Activated T-cell treated with anti-CD3 and anti-CD28 coated beads, Interleukin-2, amount 50 U/mL, for 4 hours (primary cell): Measurements from ENCODE around the gene RSF1. TPM values are rescaled to one million over a fixed set of nuclear protein-coding genes. Genes with fewer than 3 reads are reported as not detected.

Source experiments
- ATAC-seq, 2 donors: fragments of 200-7000 bp; cut with Tn5 transposase; one replicate each; pipeline ENCODE4 v1.10.0; 2021
- DNase-seq: peaks from one replicate; pipeline ENCODE4 v3.0.0-alpha.2; 2020
- H3K27me3 Mint-ChIP-seq: one replicate; pipeline ENCODE4 v1.8.0; 2021; ENCODE audit warnings: low read depth, mixed read lengths
- H3K36me3 Mint-ChIP-seq: one replicate; pipeline ENCODE4 v1.8.0; 2022; ENCODE audit warnings: mixed read lengths; ENCODE audit not compliant: insufficient read depth
- H3K4me1 Mint-ChIP-seq: one replicate; pipeline ENCODE4 v1.8.0; 2021; ENCODE audit warnings: low read depth, mixed read lengths
- H3K4me3 Mint-ChIP-seq: one replicate; pipeline ENCODE4 v1.8.0; 2021; ENCODE audit warnings: mild to moderate bottlenecking, moderate library complexity, mixed read lengths
- H3K9me3 Mint-ChIP-seq: one replicate; pipeline ENCODE4 v1.8.0; 2021; ENCODE audit warnings: mixed read lengths
- total RNA-seq, 3 donors: library from RNA; stranded (reverse); gene quantifications; one replicate each; pipeline ENCODE4 v1.2.1, GENCODE V29; 2021

The RSF1 gene
- total RNA-seq, 3 donors from 2014 or later = 37.2 to 46.4 (median 43.3) TPM

- ATAC-seq (no peak), DNase-seq (no peak)
- Mint-ChIP-seq H3K27me3 (no peaks in the 10 kb centered on the region), H3K36me3 (peaks cover 12% of the 10 kb centered on the region), H3K9me3 (no peaks in the 10 kb centered on the region), H3K4me1 (peaks cover 24% of the 10 kb centered on the region), H3K4me3 (no peak overlapping the region)
Measured at GRCh38 chr11:77705876-77706579, 114.5 kb downstream of the RSF1 start.

- ATAC-seq (peak; percentile 72 to 80), DNase-seq (no peak)
- H3K4me3 Mint-ChIP-seq = no peak overlapping the region
- peaks cover 14% of the 10 kb centered on the region for H3K36me3 Mint-ChIP-seq
- H3K9me3 Mint-ChIP-seq = no peaks in the 10 kb centered on the region
- no peaks in the 10 kb centered on the region for H3K27me3 Mint-ChIP-seq
- peaks cover 23% of the 10 kb centered on the region for H3K4me1 Mint-ChIP-seq
Measured at GRCh38 chr11:77705195-77705875, 115.2 kb downstream of the RSF1 start.

- DNase-seq = no peak
Measured at GRCh38 chr11:77704029-77704428, 116.5 kb downstream of the RSF1 start.

GRCh38 chr11:77699425-77699824 lies 121.1 kb downstream of the RSF1 start:
- H3K9me3 Mint-ChIP-seq = no peaks in the 10 kb centered on the region
- DNase-seq = no peak
- no peaks in the 10 kb centered on the region for H3K27me3 Mint-ChIP-seq
- H3K4me3 Mint-ChIP-seq = no peak overlapping the region
- ATAC-seq = no peak
- H3K36me3 Mint-ChIP-seq = peaks cover 15% of the 10 kb centered on the region
- H3K4me1 Mint-ChIP-seq = no peaks in the 10 kb centered on the region

More at GRCh38 chr11:77704029-77704428, 116.5 kb downstream of the RSF1 start:
- no peaks in the 10 kb centered on the region for H3K9me3 Mint-ChIP-seq
- H3K4me1 Mint-ChIP-seq = peaks cover 22% of the 10 kb centered on the region
- H3K4me3 Mint-ChIP-seq = no peak overlapping the region
- peaks cover 13% of the 10 kb centered on the region for H3K36me3 Mint-ChIP-seq
- no peak for ATAC-seq
- no peaks in the 10 kb centered on the region for H3K27me3 Mint-ChIP-seq

- DNase-seq (no peak), ATAC-seq (no peak)
- Mint-ChIP-seq H3K27me3 (no peaks in the 10 kb centered on the region), H3K36me3 (peaks cover 13% of the 10 kb centered on the region), H3K4me1 (no peaks in the 10 kb centered on the region), H3K9me3 (no peaks in the 10 kb centered on the region), H3K4me3 (no peak overlapping the region)
Measured at GRCh38 chr11:77698896-77699295, 121.6 kb downstream of the RSF1 start.

- Mint-ChIP-seq H3K4me3 (no peak overlapping the region), H3K27me3 (no peaks in the 10 kb centered on the region)
- no peak for ATAC-seq
Measured at GRCh38 chr11:77697865-77698264, 122.7 kb downstream of the RSF1 start.

GRCh38 chr11:77695417-77695816 lies 125.1 kb downstream of the RSF1 start:
- no peaks in the 10 kb centered on the region for H3K4me1 Mint-ChIP-seq
- peaks cover 22% of the 10 kb centered on the region for H3K36me3 Mint-ChIP-seq
- no peaks in the 10 kb centered on the region for H3K27me3 Mint-ChIP-seq
- no peak overlapping the region for H3K4me3 Mint-ChIP-seq
- H3K9me3 Mint-ChIP-seq = no peaks in the 10 kb centered on the region
- DNase-seq (no peak), ATAC-seq (no peak)

More at GRCh38 chr11:77697865-77698264, 122.7 kb downstream of the RSF1 start:
- no peaks in the 10 kb centered on the region for H3K9me3 Mint-ChIP-seq
- DNase-seq = no peak
- no peaks in the 10 kb centered on the region for H3K4me1 Mint-ChIP-seq
- H3K36me3 Mint-ChIP-seq = peaks cover 15% of the 10 kb centered on the region

GRCh38 chr11:77690649-77691048 lies 129.9 kb downstream of the RSF1 start:
- no peak for ATAC-seq
- Mint-ChIP-seq H3K9me3 (no peaks in the 10 kb centered on the region), H3K4me3 (no peak overlapping the region), H3K4me1 (no peaks in the 10 kb centered on the region), H3K36me3 (peaks cover 29% of the 10 kb centered on the region), H3K27me3 (no peaks in the 10 kb centered on the region)
- no peak for DNase-seq

- Mint-ChIP-seq H3K27me3 (no peaks in the 10 kb centered on the region), H3K9me3 (no peaks in the 10 kb centered on the region), H3K4me1 (no peaks in the 10 kb centered on the region), H3K36me3 (peaks cover 38% of the 10 kb centered on the region), H3K4me3 (no peak overlapping the region)
- ATAC-seq (no peak), DNase-seq (no peak)
Measured at GRCh38 chr11:77687088-77687487, 133.4 kb downstream of the RSF1 start.

- Mint-ChIP-seq H3K36me3 (peaks cover 54% of the 10 kb centered on the region), H3K4me3 (no peak overlapping the region), H3K27me3 (no peaks in the 10 kb centered on the region), H3K9me3 (no peaks in the 10 kb centered on the region), H3K4me1 (no peaks in the 10 kb centered on the region)
- ATAC-seq (no peak), DNase-seq (no peak)
Measured at GRCh38 chr11:77677138-77677537, 143.4 kb downstream of the RSF1 start.

GRCh38 chr11:77672264-77672663 lies 148.3 kb downstream of the RSF1 start:
- H3K4me1 Mint-ChIP-seq = no peaks in the 10 kb centered on the region
- H3K27me3 Mint-ChIP-seq = no peaks in the 10 kb centered on the region
- DNase-seq (no peak), ATAC-seq (no peak)
- H3K9me3 Mint-ChIP-seq = no peaks in the 10 kb centered on the region
- no peak overlapping the region for H3K4me3 Mint-ChIP-seq
- H3K36me3 Mint-ChIP-seq = peaks cover 64% of the 10 kb centered on the region

GRCh38 chr11:77669848-77670511 lies 150.5 kb downstream of the RSF1 start:
- Mint-ChIP-seq H3K9me3 (no peaks in the 10 kb centered on the region), H3K36me3 (peaks cover 53% of the 10 kb centered on the region), H3K4me3 (no peak overlapping the region), H3K4me1 (no peaks in the 10 kb centered on the region), H3K27me3 (no peaks in the 10 kb centered on the region)
- ATAC-seq (no peak), DNase-seq (no peak)

- H3K36me3 Mint-ChIP-seq = peaks cover 45% of the 10 kb centered on the region
- no peak for ATAC-seq
- no peaks in the 10 kb centered on the region for H3K27me3 Mint-ChIP-seq
- no peaks in the 10 kb centered on the region for H3K9me3 Mint-ChIP-seq
- no peaks in the 10 kb centered on the region for H3K4me1 Mint-ChIP-seq
- no peak overlapping the region for H3K4me3 Mint-ChIP-seq
- no peak for DNase-seq
Measured at GRCh38 chr11:77668760-77669159, 151.8 kb downstream of the RSF1 start.

- Mint-ChIP-seq H3K27me3 (no peaks in the 10 kb centered on the region), H3K4me1 (no peaks in the 10 kb centered on the region), H3K36me3 (peaks cover 27% of the 10 kb centered on the region), H3K4me3 (no peak overlapping the region), H3K9me3 (no peaks in the 10 kb centered on the region)
- DNase-seq = no peak
- no peak for ATAC-seq
Measured at GRCh38 chr11:77665240-77665965, 155.1 kb downstream of the RSF1 start.
